PC-9 (cell line): ENCODE data around the gene RTP3.

Source experiments
- CTCF ChIP-seq: fragments of 200-600 bp; sonication (generic); conservative IDR thresholded peaks from 2 replicates; pipeline ENCODE4 v1.6.1; 2017; ENCODE audit warnings: mixed run types, antibody characterized with exemption, mild to moderate bottlenecking, moderate library complexity
- EZH2 ChIP-seq: fragments of 200-600 bp; sonication (generic); IDR thresholded peaks from 2 replicates; pipeline ENCODE4 v1.8.0; 2017; ENCODE audit warnings: antibody characterized with exemption, low read depth

- no peak for TF ChIP-seq CTCF
- no peak for TF ChIP-seq EZH2
Observed at GRCh38 chr3:46480491-46481195, 17.1 kb upstream of the RTP3 start.
